MM.1S (cell line): ENCODE results near the gene FBXO44.

Source experiments
- DNase-seq: peaks from one replicate; pipeline ENCODE4 v3.0.0-alpha.2; 2015
- H2AFZ ChIP-seq: fragments of 300-600 bp; sonication (generic); 2 replicates; pipeline ENCODE4 v1.6.0; 2016; ENCODE audit warnings: antibody characterized with exemption, low read length
- H3F3A ChIP-seq: fragments of 300-600 bp; sonication (generic); 2 replicates; pipeline ENCODE4 v1.6.1; 2016; ENCODE audit warnings: mild to moderate bottlenecking, antibody characterized with exemption, low read length, moderate library complexity, mixed read lengths; ENCODE audit not compliant: insufficient read depth
- H3K27ac ChIP-seq: fragments of 300-600 bp; sonication (generic); 2 replicates; pipeline ENCODE4 v1.5.1; 2016; ENCODE audit warnings: mild to moderate bottlenecking, low read length
- H3K27me3 ChIP-seq: fragments of 300-600 bp; sonication (generic); replicated peaks from 2 replicates; pipeline ENCODE4 v1.6.0; 2016; ENCODE audit warnings: low read length; ENCODE audit not compliant: insufficient read depth
- H3K36me3 ChIP-seq: fragments of 300-600 bp; sonication (generic); replicated peaks from 2 replicates; pipeline ENCODE4 v1.6.1; 2016; ENCODE audit warnings: mild to moderate bottlenecking, low read length, mixed read lengths; ENCODE audit not compliant: insufficient read depth
- H3K4me1 ChIP-seq: fragments of 300-600 bp; sonication (generic); 2 replicates; pipeline ENCODE4 v1.6.1; 2016; ENCODE audit warnings: low read length, mixed read lengths
- H3K4me2 ChIP-seq: fragments of 300-600 bp; sonication (generic); 2 replicates; pipeline ENCODE4 v1.6.0; 2016; ENCODE audit warnings: low read depth, low read length
- H3K4me3 ChIP-seq: fragments of 300-600 bp; sonication (generic); 2 replicates; pipeline ENCODE4 v1.5.1; 2016; ENCODE audit warnings: low read length, mixed read lengths
- H3K79me2 ChIP-seq: fragments of 300-600 bp; sonication (generic); 2 replicates; pipeline ENCODE4 v1.6.1; 2016; ENCODE audit warnings: mixed run types, low read length, mixed read lengths
- H3K9ac ChIP-seq: fragments of 300-600 bp; sonication (generic); 2 replicates; pipeline ENCODE4 v1.6.1; 2016; ENCODE audit warnings: low read length, mixed read lengths
- H3K9me2 ChIP-seq: fragments of 300-600 bp; sonication (generic); replicated peaks from 2 replicates; pipeline ENCODE4 v1.6.1; 2016; ENCODE audit warnings: mild to moderate bottlenecking, low read length, mixed read lengths; ENCODE audit not compliant: insufficient read depth
- H3K9me3 ChIP-seq: fragments of 300-600 bp; sonication (generic); replicated peaks from 2 replicates; pipeline ENCODE4 v1.6.1; 2016; ENCODE audit warnings: mild to moderate bottlenecking, low read length, mixed read lengths; ENCODE audit not compliant: insufficient read depth
- H4K20me1 ChIP-seq: fragments of 300-600 bp; sonication (generic); 2 replicates; pipeline ENCODE4 v1.6.1; 2016; ENCODE audit warnings: mild to moderate bottlenecking, low read length, moderate library complexity, mixed read lengths; ENCODE audit not compliant: insufficient read depth
- CTCF ChIP-seq: fragments of 300-600 bp; sonication (generic); IDR thresholded peaks from 2 replicates; pipeline ENCODE4 v1.5.1; 2016; ENCODE audit warnings: antibody characterized with exemption, low read length, mixed read lengths
- EZH2 ChIP-seq: fragments of 300-600 bp; sonication (generic); optimal IDR thresholded peaks from 2 replicates; pipeline ENCODE3; 2017; ENCODE audit warnings: low read depth, mild to moderate bottlenecking, antibody characterized with exemption, low read length, mixed read lengths
- EZH2phosphoT487 ChIP-seq: fragments of 300-600 bp; sonication (generic); IDR thresholded peaks from 2 replicates; pipeline ENCODE4 v1.6.1; 2018; ENCODE audit warnings: antibody characterized with exemption, low read length

FBXO44 gene

GRCh38 chr1:11657654-11658053 is 3.0 kb downstream of the FBXO44 start:
- H3K4me1 ChIP-seq = no peaks in the 10 kb centered on the region
- no peaks in the 10 kb centered on the region for H3K9me2 ChIP-seq
- H2AFZ ChIP-seq = no peak overlapping the region
- H3F3A ChIP-seq = no peaks in the 10 kb centered on the region
- no peaks in the 10 kb centered on the region for H3K9me3 ChIP-seq
- H3K4me2 ChIP-seq = no peak overlapping the region
- no peaks in the 10 kb centered on the region for H3K79me2 ChIP-seq
- DNase-seq = no peak
- H3K9ac ChIP-seq = no peak overlapping the region
- H3K36me3 ChIP-seq = no peaks in the 10 kb centered on the region
- H4K20me1 ChIP-seq = no peaks in the 10 kb centered on the region
- no peak overlapping the region for H3K4me3 ChIP-seq
- no peaks in the 10 kb centered on the region for H3K27me3 ChIP-seq
- no peak for TF ChIP-seq CTCF
- no peak for TF ChIP-seq EZH2
- no peak overlapping the region for H3K27ac ChIP-seq

- TF ChIP-seq EZH2 = no peak
- TF ChIP-seq CTCF = no peak
- TF ChIP-seq EZH2phosphoT487 = no peak
- Histone ChIP-seq H2AFZ (no peak overlapping the region), H3K79me2 (no peaks in the 10 kb centered on the region), H3F3A (0 out of 2 replicates have a peak, but pooled peaks cover 3% of the 10 kb centered on the region), H3K27ac (no peak overlapping the region), H3K9ac (no peak overlapping the region), H3K27me3 (no peaks in the 10 kb centered on the region), H3K9me2 (no peaks in the 10 kb centered on the region), H3K4me3 (no peak overlapping the region), H3K36me3 (no peaks in the 10 kb centered on the region), H4K20me1 (no peaks in the 10 kb centered on the region), H3K4me2 (no peak overlapping the region), H3K9me3 (no peaks in the 10 kb centered on the region), H3K4me1 (no peaks in the 10 kb centered on the region)
- no peak for DNase-seq
These were observed 3.9 kb downstream of the FBXO44 start for GRCh38 chr1:11658542-11658941.

- H2AFZ ChIP-seq = no peak overlapping the region
- no peaks in the 10 kb centered on the region for H3K9me3 ChIP-seq
- no peak overlapping the region for H3K4me2 ChIP-seq
- no peak overlapping the region for H3K9ac ChIP-seq
- H3K4me1 ChIP-seq = no peaks in the 10 kb centered on the region
- no peak for DNase-seq
- no peaks in the 10 kb centered on the region for H3K27me3 ChIP-seq
- H3K79me2 ChIP-seq = no peaks in the 10 kb centered on the region
- no peaks in the 10 kb centered on the region for H3K9me2 ChIP-seq
- no peak for TF ChIP-seq EZH2phosphoT487
- no peak for TF ChIP-seq EZH2
- TF ChIP-seq CTCF = no peak
- H4K20me1 ChIP-seq = no peaks in the 10 kb centered on the region
- H3F3A ChIP-seq = peaks cover 5% of the 10 kb centered on the region; the same call in 1 of the 2 replicates
- no peaks in the 10 kb centered on the region for H3K36me3 ChIP-seq
- H3K4me3 ChIP-seq = no peak overlapping the region
- H3K27ac ChIP-seq = no peak overlapping the region
These were observed 5.1 kb downstream of the FBXO44 start for GRCh38 chr1:11659748-11660147.
